Stomach (tissue), 4 donors: ENCODE results near the gene SLC4A4.

Experiments
- CTCF ChIP-seq, 7 experiments: fragments of 450-650 bp in 4 of 7; fragments of 200-600 bp in 3 of 7; sonication (generic) in 3 of 7; IDR thresholded peaks; one replicate each; pipeline ENCODE4 v1.5.1; 2016 to 2019; ENCODE audit warnings: antibody characterized with exemption in 7 of 7, control low read depth in 2 of 7, mild to moderate bottlenecking in 1 of 7
- POLR2A ChIP-seq, 4 donors: fragments of 450-650 bp; IDR thresholded peaks; one replicate each; pipeline ENCODE4 v1.6.1; 2016; ENCODE audit warnings: antibody characterized with exemption in 4 of 4, control low read depth in 2 of 4, mild to moderate bottlenecking in 1 of 4, moderate library complexity in 1 of 4
- POLR2AphosphoS5 ChIP-seq, 3 donors: sonication (generic); formaldehyde crosslinking; IDR thresholded peaks; one replicate each; pipeline ENCODE4 v1.6.1; 2016; ENCODE audit warnings: antibody characterized with exemption in 3 of 3

- no peak for TF ChIP-seq POLR2A (IDR thresholded peaks at IDR 0.05)
- no peak for TF ChIP-seq CTCF (IDR thresholded peaks at IDR 0.05)
- no peak for TF ChIP-seq POLR2AphosphoS5 (IDR thresholded peaks at IDR 0.05)
Measured at GRCh38 chr4:71541541-71541940, 202.7 kb downstream of the SLC4A4 start.
